GM23248 (cell line): ENCODE data around the gene EIF4E3.

Source experiments
- EZH2 ChIP-seq: fragments of 200-600 bp; sonication (generic); IDR thresholded peaks from 2 replicates; pipeline ENCODE4 v1.6.1; 2018; ENCODE audit warnings: antibody characterized with exemption, mild to moderate bottlenecking; ENCODE audit not compliant: insufficient read depth, poor library complexity, severe bottlenecking
- EZH2phosphoT487 ChIP-seq: fragments of 200-600 bp; sonication (generic); IDR thresholded peaks from 2 replicates; pipeline ENCODE4 v1.6.1; 2018; ENCODE audit warnings: antibody characterized with exemption, moderate library complexity, mild to moderate bottlenecking, low read depth; ENCODE audit not compliant: insufficient read depth

GRCh38 chr3:71692139-71692538, 33.1 kb downstream of the EIF4E3 start:
- TF ChIP-seq EZH2phosphoT487 (no peak), EZH2 (no peak)
